MM.1S (cell line): ENCODE results near the gene PRSS56.

ENCODE experiments used
- EZH2 ChIP-seq: fragments of 300-600 bp; sonication (generic); optimal IDR thresholded peaks from 2 replicates; pipeline ENCODE3; 2017; ENCODE audit warnings: low read depth, mild to moderate bottlenecking, antibody characterized with exemption, low read length, mixed read lengths
- TF ChIP-seq, protein P1 (sequence below): fragments of 300-600 bp; sonication (generic); IDR thresholded peaks from 2 replicates; pipeline ENCODE4 v1.5.1; 2016; ENCODE audit warnings: antibody characterized with exemption, low read length, mixed read lengths

- TF ChIP-seq, protein P1, sequence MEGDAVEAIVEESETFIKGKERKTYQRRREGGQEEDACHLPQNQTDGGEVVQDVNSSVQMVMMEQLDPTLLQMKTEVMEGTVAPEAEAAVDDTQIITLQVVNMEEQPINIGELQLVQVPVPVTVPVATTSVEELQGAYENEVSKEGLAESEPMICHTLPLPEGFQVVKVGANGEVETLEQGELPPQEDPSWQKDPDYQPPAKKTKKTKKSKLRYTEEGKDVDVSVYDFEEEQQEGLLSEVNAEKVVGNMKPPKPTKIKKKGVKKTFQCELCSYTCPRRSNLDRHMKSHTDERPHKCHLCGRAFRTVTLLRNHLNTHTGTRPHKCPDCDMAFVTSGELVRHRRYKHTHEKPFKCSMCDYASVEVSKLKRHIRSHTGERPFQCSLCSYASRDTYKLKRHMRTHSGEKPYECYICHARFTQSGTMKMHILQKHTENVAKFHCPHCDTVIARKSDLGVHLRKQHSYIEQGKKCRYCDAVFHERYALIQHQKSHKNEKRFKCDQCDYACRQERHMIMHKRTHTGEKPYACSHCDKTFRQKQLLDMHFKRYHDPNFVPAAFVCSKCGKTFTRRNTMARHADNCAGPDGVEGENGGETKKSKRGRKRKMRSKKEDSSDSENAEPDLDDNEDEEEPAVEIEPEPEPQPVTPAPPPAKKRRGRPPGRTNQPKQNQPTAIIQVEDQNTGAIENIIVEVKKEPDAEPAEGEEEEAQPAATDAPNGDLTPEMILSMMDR = no peak
- TF ChIP-seq EZH2 = no peak
Measured at GRCh38 chr2:232523402-232523681, 3.2 kb downstream of the PRSS56 start.
